ENCODE data around the gene KPNA5.
"Not testable (repeated sequence)": the region's sequence is repeated elsewhere in the genome, so short reads cannot be mapped to it uniquely, and the experiment has no call there.

Gene KPNA5

GRCh38 chr6:116680880-116681672 lies at the start of gene KPNA5:
Gene KPNA5 (plus strand): TSS chr6:116681211. CDS start chr6:116681335, 124 bp downstream.
- DNase-seq: peak; percentile 88

- DNase-seq: no peak
Measured at GRCh38 chr6:116631379-116631990, 49.5 kb upstream of the KPNA5 start.

GRCh38 chr6:116633685-116634084 lies 47.3 kb upstream of the KPNA5 start:
- no peak for DNase-seq

- no peak for DNase-seq
Measured at GRCh38 chr6:116648156-116648555, 32.9 kb upstream of the KPNA5 start.

- DNase-seq: no peak
Measured at GRCh38 chr6:116649129-116649528, 31.9 kb upstream of the KPNA5 start.

- no peak for DNase-seq
Measured at GRCh38 chr6:116651916-116652315, 29.1 kb upstream of the KPNA5 start.

- DNase-seq: no peak
Measured at GRCh38 chr6:116661594-116661993, 19.4 kb upstream of the KPNA5 start.

GRCh38 chr6:116662202-116662601 lies 18.8 kb upstream of the KPNA5 start:
- no peak for DNase-seq

- no peak for DNase-seq
Measured at GRCh38 chr6:116663308-116663707, 17.7 kb upstream of the KPNA5 start.

GRCh38 chr6:116664169-116664568 lies 16.8 kb upstream of the KPNA5 start:
- DNase-seq: not testable (repeated sequence)

GRCh38 chr6:116665464-116665863 lies 15.5 kb upstream of the KPNA5 start:
- no peak for DNase-seq

GRCh38 chr6:116666869-116667268 lies 14.1 kb upstream of the KPNA5 start:
- no peak for DNase-seq

GRCh38 chr6:116667623-116668022 lies 13.4 kb upstream of the KPNA5 start:
- DNase-seq: no peak

GRCh38 chr6:116672306-116672705 lies 8.7 kb upstream of the KPNA5 start:
- DNase-seq: no peak

- DNase-seq: no peak
Measured at GRCh38 chr6:116676021-116676420, 5.0 kb upstream of the KPNA5 start.

GRCh38 chr6:116682334-116682712 lies 1.3 kb downstream of the KPNA5 start:
- peak; percentile 27 for DNase-seq

GRCh38 chr6:116685437-116685993 lies 4.5 kb downstream of the KPNA5 start:
- DNase-seq: no peak

- not testable (repeated sequence) for DNase-seq
Measured at GRCh38 chr6:116686475-116687101, 5.6 kb downstream of the KPNA5 start.

GRCh38 chr6:116691154-116691553 lies 10.1 kb downstream of the KPNA5 start:
- DNase-seq: no peak

GRCh38 chr6:116692873-116693272 lies 11.9 kb downstream of the KPNA5 start:
- DNase-seq: not testable (repeated sequence)

GRCh38 chr6:116693275-116693674 lies 12.3 kb downstream of the KPNA5 start:
- DNase-seq: not testable (repeated sequence)

- no peak for DNase-seq
Measured at GRCh38 chr6:116695401-116695800, 14.4 kb downstream of the KPNA5 start.

GRCh38 chr6:116697480-116697879 lies 16.5 kb downstream of the KPNA5 start:
- DNase-seq: no peak

- not testable (repeated sequence) for DNase-seq
Measured at GRCh38 chr6:116703888-116704287, 22.9 kb downstream of the KPNA5 start.

All from activated T-cell treated with anti-CD3 and anti-CD28 coated beads, Interleukin-2, amount 50 U/mL, for 1 hour (primary cell).